Superior temporal gyrus (tissue), 1 donor: ENCODE results near the gene ALB.

Experiments used
- DNase-seq: peaks from one replicate; pipeline ENCODE4 v3.0.0-alpha.2; 2016; ENCODE audit errors: extremely low spot score

ALB gene

DNA sequence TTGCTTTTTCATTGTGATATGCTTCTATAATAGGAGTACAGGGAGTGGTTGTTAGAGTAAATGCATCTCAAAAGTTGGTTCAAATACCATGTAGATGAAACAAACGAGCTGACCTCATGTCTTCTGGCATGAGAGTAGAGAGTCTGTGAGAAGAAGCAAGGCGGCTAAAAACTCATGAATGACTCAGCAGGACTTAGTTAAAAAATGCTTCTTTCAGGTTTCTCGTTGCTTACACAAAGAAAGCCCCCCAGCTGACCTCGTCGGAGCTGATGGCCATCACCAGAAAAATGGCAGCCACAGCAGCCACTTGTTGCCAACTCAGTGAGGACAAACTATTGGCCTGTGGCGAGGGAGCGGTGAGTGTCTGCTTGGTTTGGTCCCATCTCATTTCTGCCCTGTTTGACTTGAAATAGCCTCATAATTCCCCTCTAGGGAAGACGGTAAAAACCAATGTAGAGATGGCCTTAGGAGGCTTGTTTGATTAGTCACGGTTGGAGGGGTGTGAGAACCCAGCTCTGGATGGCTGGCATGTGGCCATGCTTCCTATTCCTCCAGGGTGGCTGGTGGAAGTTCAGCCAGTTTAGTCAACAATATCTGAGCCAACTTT lies 46.4 kb downstream of the ALB start:
- DNase-seq = no peak

DNA sequence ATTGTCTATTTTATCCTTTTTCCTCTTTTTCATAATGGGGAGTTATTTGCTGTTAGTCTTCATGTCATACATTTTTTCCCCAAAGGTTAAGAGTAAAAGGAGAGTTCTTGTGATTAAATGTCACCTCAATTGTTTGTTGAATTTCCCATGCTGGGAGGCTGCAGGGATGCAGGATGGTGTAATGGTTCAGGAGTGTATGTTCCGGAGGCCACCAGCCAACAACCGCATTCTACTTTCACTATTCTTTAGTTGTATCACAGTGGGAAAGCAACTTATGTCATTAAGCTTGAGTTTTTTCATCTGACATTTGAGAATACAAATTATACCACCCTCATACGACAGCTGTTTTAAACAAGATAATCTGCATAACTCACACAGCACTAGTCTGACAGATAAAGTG lies 47.3 kb downstream of the ALB start:
- no peak for DNase-seq

DNA sequence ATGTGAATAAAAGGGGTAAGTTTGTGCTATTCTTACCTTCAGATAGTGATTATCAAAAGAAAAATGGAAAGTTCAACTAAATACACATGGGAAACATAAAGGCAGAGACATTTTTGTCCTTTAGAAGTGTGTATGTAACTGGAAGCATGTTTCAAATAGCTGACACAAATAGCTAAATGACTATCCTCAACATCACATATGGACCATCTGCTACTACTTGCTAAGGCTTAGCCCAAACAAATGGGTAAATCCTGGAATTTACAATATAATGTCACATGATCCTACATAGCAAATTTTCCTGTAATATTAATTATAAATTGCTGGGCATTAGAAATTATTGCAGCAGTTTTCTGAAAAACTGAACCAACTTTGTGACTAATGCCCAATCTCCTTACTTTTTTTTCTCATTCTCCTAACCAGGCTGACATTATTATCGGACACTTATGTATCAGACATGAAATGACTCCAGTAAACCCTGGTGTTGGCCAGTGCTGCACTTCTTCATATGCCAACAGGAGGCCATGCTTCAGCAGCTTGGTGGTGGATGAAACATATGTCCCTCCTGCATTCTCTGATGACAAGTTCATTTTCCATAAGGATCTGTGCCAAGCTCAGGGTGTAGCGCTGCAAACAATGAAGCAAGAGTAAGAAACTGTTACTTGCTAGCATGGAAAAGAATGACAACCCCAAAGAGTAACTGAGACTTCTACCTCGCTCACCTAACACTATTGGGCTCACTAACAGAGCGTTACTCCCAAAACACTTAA lies 48.1 kb downstream of the ALB start:
- DNase-seq = peak; percentile 7

GRCh38 chr4:73452953-73453700 lies 49.0 kb downstream of the ALB start:
- DNase-seq = no peak

- DNase-seq = no peak
Observed at GRCh38 chr4:73453701-73454005, 49.6 kb downstream of the ALB start.

- no peak for DNase-seq
Observed at GRCh38 chr4:73454920-73455319, 50.8 kb downstream of the ALB start.

- DNase-seq = no peak
Observed at GRCh38 chr4:73456177-73457022, 52.3 kb downstream of the ALB start.

DNA sequence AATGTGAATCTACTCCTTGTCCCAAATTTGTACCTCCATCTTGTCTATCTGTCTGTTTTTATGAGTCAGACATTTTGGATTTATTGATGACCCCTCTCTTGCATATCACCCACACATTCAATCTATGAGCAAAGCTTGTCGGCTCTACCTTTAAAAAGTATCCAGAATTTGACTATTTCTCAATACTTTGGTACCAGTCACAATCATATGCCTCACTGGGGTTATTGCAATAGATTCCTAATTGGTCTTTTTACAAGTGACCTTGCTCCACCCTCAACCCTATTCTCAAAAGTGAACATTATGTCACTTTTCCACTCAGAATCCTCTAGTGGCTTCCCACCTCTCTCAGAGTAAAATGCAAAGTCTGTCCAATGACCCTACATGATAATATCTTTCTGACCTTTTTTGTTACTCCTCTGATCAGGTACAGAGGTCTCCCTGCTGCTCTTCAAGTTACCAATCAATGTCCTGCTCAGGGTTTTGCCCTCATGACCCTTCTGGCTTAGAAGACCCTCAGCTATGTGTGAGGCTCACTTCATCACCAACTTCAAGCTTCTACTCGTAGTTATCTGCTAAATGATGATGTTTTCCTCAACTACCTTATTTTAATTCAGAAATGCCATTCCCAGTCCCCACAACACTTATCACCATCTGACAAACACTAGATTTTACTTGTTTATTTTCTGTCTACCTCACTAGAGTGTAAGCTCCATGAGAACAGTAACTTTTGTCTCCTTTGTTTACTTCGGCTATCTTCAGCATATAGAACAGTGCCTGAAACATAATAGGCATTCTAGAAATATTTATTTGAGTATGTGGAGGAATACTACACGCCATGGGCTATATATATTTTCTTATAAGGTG lies 54.3 kb downstream of the ALB start:
- no peak for DNase-seq

DNA sequence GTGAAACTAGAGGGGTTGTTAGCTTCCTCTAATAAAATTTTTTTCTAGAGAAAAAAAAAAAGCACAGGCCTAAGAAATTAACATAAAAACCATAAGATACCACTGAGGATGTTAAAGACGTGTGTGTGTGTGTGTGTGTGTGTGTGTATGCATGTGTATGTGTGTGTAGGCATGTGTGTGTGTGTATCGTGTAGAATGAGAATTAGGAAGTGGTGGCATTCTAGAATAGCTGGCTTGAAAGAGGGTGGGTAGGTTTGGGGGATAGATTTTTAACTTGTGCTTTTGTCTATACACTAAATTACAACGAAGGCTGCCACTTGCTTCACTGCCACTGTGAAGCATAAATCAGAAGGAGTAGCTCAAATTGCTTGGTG lies 54.9 kb downstream of the ALB start:
- DNase-seq = no peak

DNA sequence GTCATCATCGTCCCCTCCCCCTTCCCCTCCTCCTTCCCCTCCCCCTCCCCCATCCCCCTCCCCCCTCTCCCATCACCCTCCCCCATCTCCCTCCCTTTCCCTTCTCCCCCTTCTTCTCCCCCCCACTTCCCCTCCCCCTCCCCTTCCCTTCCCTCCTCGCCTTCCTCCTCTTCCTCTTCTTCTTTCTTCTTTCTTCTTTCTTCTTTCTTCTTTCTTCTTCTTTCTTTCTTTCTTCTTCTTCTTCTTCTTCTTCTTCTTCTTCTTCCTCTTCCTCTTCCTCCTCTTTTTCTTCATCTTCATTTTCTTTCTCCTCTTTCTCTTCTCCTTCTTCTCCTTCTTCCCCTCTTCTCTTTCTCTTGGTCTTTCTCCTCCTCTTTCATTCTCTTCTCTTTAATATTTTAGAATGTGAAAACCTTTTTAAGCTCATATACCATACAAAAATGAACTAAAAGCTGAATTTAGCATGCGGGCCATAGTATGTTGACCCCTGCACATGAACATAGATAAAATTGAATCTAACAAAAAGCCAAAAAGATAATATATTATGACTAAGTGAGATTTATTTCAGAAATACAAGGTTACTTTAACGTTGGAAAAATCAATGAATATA lies 56.9 kb downstream of the ALB start:
- no peak for DNase-seq

DNA sequence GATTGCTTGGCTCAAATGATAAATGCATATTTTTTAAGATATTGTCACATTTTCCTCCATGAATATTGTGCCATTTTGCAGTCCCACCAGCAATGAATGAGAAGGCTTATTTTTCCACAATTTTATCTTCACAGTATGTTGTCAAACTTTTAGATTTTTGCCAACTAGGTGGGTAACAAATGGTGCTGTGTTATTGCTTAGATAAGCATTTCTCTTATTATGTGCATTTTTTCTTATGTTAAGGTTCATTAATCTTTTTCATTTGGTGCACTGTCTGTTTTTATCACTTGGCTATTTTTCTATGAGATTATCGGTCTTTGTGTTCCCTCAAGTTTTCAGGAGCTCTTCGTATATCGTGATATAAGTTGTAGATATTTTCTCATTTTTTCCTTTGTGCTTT lies 64.1 kb downstream of the ALB start:
- DNase-seq = no peak

GRCh38 chr4:73470728-73471127 lies 66.6 kb downstream of the ALB start:
- no peak for DNase-seq
